Subcutaneous adipose tissue (tissue), 4 donors: Measurements from ENCODE around the gene CCDC175. TPM values are rescaled to one million over a fixed set of nuclear protein-coding genes. Genes with fewer than 3 reads are reported as not detected.

ENCODE experiments used
- CTCF ChIP-seq: fragments of 450-650 bp; IDR thresholded peaks from one replicate; pipeline ENCODE4 v1.5.1; 2016; ENCODE audit warnings: low read depth, mild to moderate bottlenecking, control low read depth, antibody characterized with exemption, moderate library complexity
- total RNA-seq, 4 donors: library from RNA; depleted of rRNA; stranded (reverse); fragments of >200 nt; gene quantifications; one replicate each; pipeline ENCODE4 v1.1.0, GENCODE V29; 2016

The CCDC175 gene
- total RNA-seq, 4 donors from 2014 or later, result 1.3 TPM; not detected in 3

- no peak for TF ChIP-seq CTCF
These were observed 56.4 kb downstream of the CCDC175 start for GRCh38 chr14:59520224-59520623.

GRCh38 chr14:59511916-59512575 is 64.6 kb downstream of the CCDC175 start:
- TF ChIP-seq CTCF, result no peak

- TF ChIP-seq CTCF, result no peak
These were observed 65.6 kb downstream of the CCDC175 start for GRCh38 chr14:59510966-59511365.

GRCh38 chr14:59510001-59510400 is 66.6 kb downstream of the CCDC175 start:
- TF ChIP-seq CTCF, result no peak

GRCh38 chr14:59509101-59509500 is 67.5 kb downstream of the CCDC175 start:
- no peak for TF ChIP-seq CTCF

GRCh38 chr14:59507752-59508103 is 68.9 kb downstream of the CCDC175 start:
- no peak for TF ChIP-seq CTCF

GRCh38 chr14:59507063-59507751 is 69.4 kb downstream of the CCDC175 start:
- TF ChIP-seq CTCF, result no peak
